Left lung (tissue), 10 donors: ENCODE results near the gene PRAMEF13. TPM values are rescaled to one million over a fixed set of nuclear protein-coding genes. Genes with fewer than 3 reads are reported as not detected.
"Not testable (repeated sequence)": the region's sequence is repeated elsewhere in the genome, so short reads cannot be mapped to it uniquely, and the experiment has no call there.

Experiments
- ATAC-seq: fragments of 200-7000 bp; cut with Tn5 transposase; one replicate; pipeline ENCODE4 v1.9.1; 2020; ENCODE audit warnings: moderate library complexity
- DNase-seq, 4 donors: peaks; one replicate each; pipeline ENCODE4 v3.0.0-alpha.2; 2013 to 2020
- H3K27ac ChIP-seq, 2 donors: fragments of 200-600 bp; sonication (generic) in 1 of 2; one replicate each; pipeline versions ENCODE4 v1.5.0 to v1.8.0; 2020 to 2021
- H3K27me3 ChIP-seq, 2 donors: fragments of 200-600 bp; sonication (generic) in 1 of 2; one replicate each; pipeline versions ENCODE4 v1.5.0 to v1.8.0; 2020 to 2021
- H3K36me3 ChIP-seq, 2 donors: fragments of 200-600 bp; sonication (generic) in 1 of 2; one replicate each; pipeline versions ENCODE4 v1.5.0 to v1.8.0; 2020 to 2021
- H3K4me1 ChIP-seq, 2 donors: fragments of 200-600 bp; one replicate each; pipeline ENCODE4 v1.8.0; 2021
- H3K4me3 ChIP-seq, 2 donors: fragments of 200-600 bp; sonication (generic) in 1 of 2; one replicate each; pipeline versions ENCODE4 v1.5.0 to v1.8.0; 2020 to 2021; ENCODE audit warnings: mild to moderate bottlenecking in 1 of 2
- H3K9me3 ChIP-seq, 2 donors: fragments of 200-600 bp; sonication (generic) in 1 of 2; one replicate each; pipeline versions ENCODE4 v1.5.0 to v1.8.0; 2020 to 2021
- intact Hi-C, 2 donors: fragments of 100-400 bp; cut with DNase I; formaldehyde crosslinking; loops; one replicate each; pipeline versions ENCODE4 v1.11.2 to v1.14.2; 2022
- polyA plus RNA-seq, 6 donors: library from polyadenylated mRNA; unstranded; fragments of 120-200 nt; gene quantifications; one replicate each; pipeline ENCODE4 v1.2.1, GENCODE V29; 2013; ENCODE audit not compliant: insufficient read length in 6 of 6
- total RNA-seq, 2 donors: library from RNA; stranded (reverse); fragmentation: NEBNext Ultra II Directional; extraction: Animal tissue kit (Norgen Biotek cat#: 25700); gene quantifications; one replicate each; pipeline ENCODE4 v1.2.1, GENCODE V29; 2021
- TF ChIP-seq, protein P1 (sequence below), 2 donors: fragments of 200-600 bp; sonication (generic) in 1 of 2; IDR thresholded peaks; one replicate each; pipeline versions ENCODE4 v1.5.0 to v1.8.0; 2021; ENCODE audit warnings: antibody characterized with exemption in 2 of 2
- donor health status: DM: no; HTN: yes; CAD: no.
- donor health status: DM: no; HTN: no; CAD: no.

Gene PRAMEF13
- total and polyA plus RNA-seq, 8 donors = not detected

DNA sequence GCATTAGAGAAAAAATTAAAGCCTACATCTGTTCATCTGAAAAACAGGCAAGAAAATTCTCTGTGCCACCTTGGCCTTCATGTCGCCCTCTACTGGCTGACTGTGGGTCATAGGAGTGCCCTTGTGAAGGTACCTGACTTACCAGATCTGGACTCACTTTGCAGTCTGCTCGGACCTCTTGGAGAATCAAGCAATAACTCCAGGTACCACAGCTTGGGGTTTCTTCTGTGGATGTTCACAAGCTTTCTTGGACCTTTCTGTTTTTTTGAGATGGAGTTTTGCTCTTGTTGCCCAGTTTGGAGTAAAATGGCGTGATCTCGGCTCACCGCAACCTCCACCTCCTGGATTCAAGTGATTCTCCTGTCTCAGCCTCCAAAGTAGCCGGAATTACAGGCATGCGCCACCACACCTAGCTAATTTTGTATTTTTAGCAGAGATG lies 27.2 kb upstream of the PRAMEF13 start:
- no peaks in the 10 kb centered on the region for H3K4me1 ChIP-seq
- peak in 1 of 4 donors; percentile 16 for DNase-seq
- TF ChIP-seq, protein P1, sequence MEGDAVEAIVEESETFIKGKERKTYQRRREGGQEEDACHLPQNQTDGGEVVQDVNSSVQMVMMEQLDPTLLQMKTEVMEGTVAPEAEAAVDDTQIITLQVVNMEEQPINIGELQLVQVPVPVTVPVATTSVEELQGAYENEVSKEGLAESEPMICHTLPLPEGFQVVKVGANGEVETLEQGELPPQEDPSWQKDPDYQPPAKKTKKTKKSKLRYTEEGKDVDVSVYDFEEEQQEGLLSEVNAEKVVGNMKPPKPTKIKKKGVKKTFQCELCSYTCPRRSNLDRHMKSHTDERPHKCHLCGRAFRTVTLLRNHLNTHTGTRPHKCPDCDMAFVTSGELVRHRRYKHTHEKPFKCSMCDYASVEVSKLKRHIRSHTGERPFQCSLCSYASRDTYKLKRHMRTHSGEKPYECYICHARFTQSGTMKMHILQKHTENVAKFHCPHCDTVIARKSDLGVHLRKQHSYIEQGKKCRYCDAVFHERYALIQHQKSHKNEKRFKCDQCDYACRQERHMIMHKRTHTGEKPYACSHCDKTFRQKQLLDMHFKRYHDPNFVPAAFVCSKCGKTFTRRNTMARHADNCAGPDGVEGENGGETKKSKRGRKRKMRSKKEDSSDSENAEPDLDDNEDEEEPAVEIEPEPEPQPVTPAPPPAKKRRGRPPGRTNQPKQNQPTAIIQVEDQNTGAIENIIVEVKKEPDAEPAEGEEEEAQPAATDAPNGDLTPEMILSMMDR (IDR thresholded peaks at IDR 0.05) = peak; percentile 37 to 46
- no peak overlapping the region for H3K4me3 ChIP-seq
- ATAC-seq = peak; percentile 72
- intact Hi-C loops = no loop called here
- no peaks in the 10 kb centered on the region for H3K36me3 ChIP-seq
- H3K9me3 ChIP-seq = no peaks in the 10 kb centered on the region
- no peak overlapping the region for H3K27ac ChIP-seq
- peaks cover 0 to 16% of the 10 kb centered on the region in 2 donors for H3K27me3 ChIP-seq

DNA sequence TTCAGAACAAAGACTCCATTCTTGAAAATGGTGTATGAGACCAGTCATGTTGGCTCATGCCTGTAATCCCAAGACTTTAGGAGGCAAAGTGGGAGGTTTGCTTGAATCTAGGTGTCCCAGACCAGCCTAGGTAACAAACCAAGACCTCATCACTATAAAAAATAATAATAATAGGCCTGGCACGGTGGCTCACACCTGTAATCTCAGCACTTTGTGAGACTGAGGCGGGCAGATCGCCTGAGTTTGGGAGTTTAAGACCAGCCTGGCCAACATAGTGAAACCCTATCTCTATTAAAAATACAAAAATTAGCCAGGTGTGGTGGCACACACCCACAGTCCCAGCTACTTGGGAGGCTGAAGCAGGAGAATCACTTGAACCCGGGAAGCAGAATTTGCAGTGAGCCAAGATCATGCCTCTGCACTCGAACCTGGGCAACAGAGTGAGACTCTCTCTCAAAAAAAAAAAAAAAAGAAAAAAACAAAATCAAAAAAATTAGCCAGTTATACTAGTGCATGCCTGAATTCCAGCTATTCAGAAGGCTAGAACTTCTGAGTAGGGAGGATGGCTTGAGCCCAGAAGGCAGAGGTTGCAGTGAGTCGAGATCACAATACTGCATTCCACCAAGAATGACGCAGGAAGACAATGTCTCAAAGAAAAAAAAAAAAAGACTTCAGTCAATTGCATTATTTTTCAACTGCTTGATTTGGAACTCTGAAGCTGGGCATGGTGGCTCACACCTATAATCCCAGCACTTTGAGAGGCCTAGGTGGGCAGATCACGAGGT lies 26.3 kb upstream of the PRAMEF13 start:
- H3K4me1 ChIP-seq, DNase-seq, intact Hi-C loops, H3K9me3 ChIP-seq, H3K27ac ChIP-seq, H3K4me3 ChIP-seq, ATAC-seq, H3K36me3 ChIP-seq: not testable (repeated sequence)
- peaks cover 0 to 16% of the 10 kb centered on the region in 2 donors for H3K27me3 ChIP-seq

DNA sequence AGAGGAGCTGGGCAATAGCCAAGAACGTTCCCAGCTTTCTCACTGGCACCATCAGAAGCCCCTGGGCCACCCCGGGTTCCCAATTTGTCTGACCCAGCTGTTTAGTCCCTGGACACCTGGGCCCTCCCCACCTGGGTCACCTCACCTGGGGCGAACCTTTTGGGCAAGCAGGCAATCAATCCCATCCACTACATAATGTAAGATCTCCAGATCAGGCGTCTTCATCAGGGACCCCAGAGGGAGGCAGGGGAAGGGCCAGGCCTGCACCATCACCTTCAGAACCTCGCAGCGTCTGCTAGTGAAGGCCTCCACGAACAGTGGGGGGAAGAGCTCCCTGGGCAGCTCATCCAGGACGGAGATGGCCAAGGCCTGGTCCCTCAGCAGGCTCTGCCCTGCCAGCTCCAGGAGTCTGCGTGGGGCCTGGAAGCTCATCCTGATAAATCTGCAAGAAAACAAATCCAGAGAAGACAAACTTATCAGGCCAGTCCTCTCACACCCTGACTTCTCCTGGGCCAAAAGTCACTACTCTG lies 24.5 kb upstream of the PRAMEF13 start, which contains the start of gene PRAMEF18:
Gene PRAMEF18 (minus strand): TSS at position 480 of the 530 bp plus-strand sequence. CDS start 48 bp downstream, at position 432.
- ATAC-seq, H3K4me3 ChIP-seq, H3K9me3 ChIP-seq, H3K27ac ChIP-seq, DNase-seq, H3K27me3 ChIP-seq, H3K4me1 ChIP-seq, H3K36me3 ChIP-seq, intact Hi-C loops: not testable (repeated sequence)

DNA sequence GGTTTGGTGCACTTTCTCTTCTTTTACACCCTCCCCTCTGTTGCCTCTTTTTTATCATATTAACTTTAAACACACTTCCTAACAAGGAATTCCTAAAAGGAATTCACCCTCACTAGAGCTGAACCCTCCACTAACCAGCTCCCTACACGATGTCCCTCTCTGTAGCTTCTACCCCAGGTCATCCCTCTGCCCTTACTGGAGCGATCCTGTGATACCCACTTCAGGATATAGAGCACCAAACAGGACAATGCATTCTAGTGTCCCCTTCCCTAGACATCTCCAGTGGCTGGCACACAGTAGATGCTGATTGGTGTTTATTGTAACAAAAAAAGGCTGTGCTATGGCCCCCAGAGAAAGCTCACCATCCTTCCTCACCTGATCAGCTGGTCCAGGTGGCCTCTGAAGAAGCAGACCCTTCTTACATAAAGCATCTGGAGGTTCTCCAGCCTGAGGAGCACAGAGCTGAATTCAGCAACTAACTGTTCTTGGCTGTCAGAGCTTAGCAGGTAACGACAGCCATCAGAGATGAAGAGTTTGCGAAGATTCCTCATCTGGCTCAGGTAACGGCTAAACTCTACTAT lies 23.4 kb upstream of the PRAMEF13 start:
- Histone ChIP-seq H3K36me3 (no peaks in the 10 kb centered on the region), H3K9me3 (no peaks in the 10 kb centered on the region), H3K4me3 (no peak overlapping the region), H3K27me3 (peaks cover 0 to 6% of the 10 kb centered on the region in 2 donors), H3K4me1 (no peaks in the 10 kb centered on the region), H3K27ac (no peak overlapping the region)
- TF ChIP-seq, protein P1 (IDR thresholded peaks at IDR 0.05) = no peak
- ATAC-seq (no peak), DNase-seq (no peak)
- intact Hi-C loops = no loop called here

DNA sequence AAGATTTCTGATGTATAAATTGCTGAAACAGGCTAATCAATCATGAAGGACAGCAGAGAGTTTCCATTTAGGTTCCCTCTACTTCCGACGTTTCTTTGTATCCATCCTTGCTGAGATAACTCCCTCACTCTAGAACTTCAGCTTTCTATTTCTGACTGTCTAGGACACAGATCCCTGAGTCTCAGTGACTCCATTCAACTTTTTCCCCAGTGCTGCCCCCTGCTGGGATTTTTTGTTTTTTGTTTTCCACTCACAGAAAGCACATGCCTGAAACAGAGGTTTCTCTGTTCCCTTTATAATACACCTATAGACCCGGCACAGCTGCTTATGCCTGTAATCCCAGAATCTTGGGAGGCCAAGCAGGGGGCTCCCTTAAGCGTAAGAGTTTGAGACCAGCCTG lies 21.6 kb upstream of the PRAMEF13 start:
- H3K27ac ChIP-seq, intact Hi-C loops: not testable (repeated sequence)
- ATAC-seq = peak; percentile 43

DNA sequence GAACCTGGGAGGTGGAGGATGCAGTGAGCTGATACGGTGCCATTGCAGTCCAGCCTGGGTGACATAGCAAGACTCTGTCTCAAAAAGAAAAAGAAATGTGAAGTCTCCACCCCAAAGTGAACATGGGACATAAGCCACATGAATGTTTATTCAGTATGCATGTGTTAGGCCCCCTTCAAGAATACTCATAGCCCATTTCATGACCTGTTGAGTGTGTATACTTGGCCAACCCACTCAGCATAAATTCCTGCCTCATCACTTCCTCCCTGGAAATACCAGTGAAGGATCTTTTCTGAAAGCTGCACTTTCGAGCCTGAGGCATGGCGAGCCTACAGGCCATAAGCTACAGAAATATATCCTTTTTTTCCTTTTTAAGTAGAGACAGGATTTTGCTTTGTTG lies 18.0 kb upstream of the PRAMEF13 start:
- H3K36me3 ChIP-seq, H3K27me3 ChIP-seq, H3K27ac ChIP-seq, intact Hi-C loops, H3K4me3 ChIP-seq, H3K4me1 ChIP-seq, DNase-seq, H3K9me3 ChIP-seq: not testable (repeated sequence)
- ATAC-seq = peak; percentile 66

More for the DNA sequence above, 21.6 kb upstream of the PRAMEF13 start:
- not testable (repeated sequence) for H3K36me3 ChIP-seq, H3K27me3 ChIP-seq, H3K4me3 ChIP-seq, H3K9me3 ChIP-seq, DNase-seq, H3K4me1 ChIP-seq

DNA sequence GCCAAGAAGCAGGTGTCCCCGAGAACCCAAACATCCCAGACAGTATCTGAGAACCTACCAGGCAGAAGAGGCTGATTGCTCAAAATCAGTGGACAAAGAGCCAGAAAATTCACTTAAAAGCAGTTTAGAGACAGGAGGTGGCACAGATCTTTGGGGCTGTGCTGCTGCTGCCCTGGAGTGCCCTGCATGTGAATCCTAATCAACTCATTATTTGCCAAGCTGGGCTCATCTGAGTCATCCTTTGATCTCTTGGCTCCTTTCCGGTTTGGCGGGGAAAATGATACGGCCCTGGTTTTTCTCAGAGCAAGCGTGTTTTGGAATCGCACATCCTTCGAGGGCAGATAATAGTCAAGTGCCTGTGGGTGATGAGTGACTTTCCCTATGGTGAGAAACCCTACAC lies 15.4 kb upstream of the PRAMEF13 start:
- H3K4me1 ChIP-seq, H3K9me3 ChIP-seq, DNase-seq, ATAC-seq, H3K36me3 ChIP-seq, H3K4me3 ChIP-seq, H3K27ac ChIP-seq, H3K27me3 ChIP-seq, intact Hi-C loops: not testable (repeated sequence)

DNA sequence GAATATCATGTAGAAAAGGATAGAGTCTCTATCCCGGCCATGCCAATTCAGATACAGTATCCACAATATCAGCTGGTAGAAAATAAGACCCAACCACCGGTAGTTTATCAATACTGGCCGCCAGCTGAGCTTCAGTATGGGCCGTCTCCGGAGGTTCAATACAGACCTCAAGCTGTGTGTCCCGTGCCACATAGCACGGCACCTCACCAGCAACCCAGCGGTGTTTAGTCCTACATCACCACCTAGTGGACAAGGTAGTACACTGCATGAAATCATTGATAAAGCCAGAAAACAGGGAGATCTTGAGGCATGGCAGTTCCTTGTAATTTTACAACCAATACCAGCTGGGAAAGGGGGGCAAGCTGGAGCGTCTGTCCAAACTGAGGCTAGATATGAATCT lies 7.5 kb upstream of the PRAMEF13 start:
- H3K27me3 ChIP-seq, H3K4me1 ChIP-seq, H3K9me3 ChIP-seq, ATAC-seq, DNase-seq, H3K27ac ChIP-seq, H3K4me3 ChIP-seq, H3K36me3 ChIP-seq, intact Hi-C loops: not testable (repeated sequence)

DNA sequence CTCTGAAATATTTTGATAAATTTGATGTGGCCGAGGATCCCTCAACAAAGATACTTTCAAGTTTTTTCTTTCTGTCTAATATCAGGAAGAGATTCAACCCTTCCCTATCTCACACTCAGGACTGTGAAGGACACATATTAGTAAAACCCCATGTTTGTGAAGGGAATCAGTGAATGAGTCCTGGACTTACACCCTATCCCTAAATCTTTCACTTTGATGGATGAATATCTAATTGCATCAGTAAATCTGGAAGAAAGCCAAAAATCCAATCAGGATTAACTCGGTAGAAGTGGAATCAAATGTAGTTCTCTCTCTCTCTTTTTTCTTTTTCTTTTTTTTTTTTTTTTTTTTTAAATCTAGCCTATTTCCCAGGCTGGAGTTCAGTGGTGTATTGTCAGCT lies 29.7 kb downstream of the PRAMEF13 start, which contains the start of gene PRAMEF9:
Gene PRAMEF9 (plus strand): TSS at position 301 of the 400 bp plus-strand sequence. CDS start 3,433 bp downstream, outside the sequence.
- intact Hi-C loops, H3K4me3 ChIP-seq, H3K4me1 ChIP-seq, ATAC-seq, DNase-seq, H3K36me3 ChIP-seq, H3K27ac ChIP-seq, H3K27me3 ChIP-seq, H3K9me3 ChIP-seq: not testable (repeated sequence)

DNA sequence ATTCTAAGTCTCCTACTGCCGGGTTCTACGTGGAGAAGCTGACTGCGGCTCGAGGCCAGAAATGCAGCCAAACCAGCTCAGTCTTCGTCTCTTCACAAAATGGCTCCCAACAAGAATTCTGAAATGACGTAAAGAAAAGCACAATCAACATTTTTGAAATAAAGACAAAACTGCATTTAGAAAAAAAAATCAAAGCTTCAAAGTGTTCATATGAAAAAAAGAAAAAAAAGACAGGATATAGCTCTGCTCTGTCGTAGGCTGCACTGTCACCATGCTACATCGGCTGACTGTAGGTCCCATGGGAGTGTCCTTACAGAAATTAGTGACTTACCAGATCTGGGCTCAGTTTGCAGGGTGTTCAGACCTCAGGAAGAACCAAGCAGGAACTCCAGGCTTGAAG lies 35.7 kb downstream of the PRAMEF13 start, which contains the start of gene HNRNPCL4:
Gene HNRNPCL4 (minus strand): TSS at position 101 of the 400 bp plus-strand sequence. CDS start 164 bp downstream, outside the sequence.
- H3K4me1 ChIP-seq, H3K27me3 ChIP-seq, H3K36me3 ChIP-seq, ATAC-seq, intact Hi-C loops, H3K4me3 ChIP-seq, DNase-seq, H3K9me3 ChIP-seq, H3K27ac ChIP-seq: not testable (repeated sequence)

DNA sequence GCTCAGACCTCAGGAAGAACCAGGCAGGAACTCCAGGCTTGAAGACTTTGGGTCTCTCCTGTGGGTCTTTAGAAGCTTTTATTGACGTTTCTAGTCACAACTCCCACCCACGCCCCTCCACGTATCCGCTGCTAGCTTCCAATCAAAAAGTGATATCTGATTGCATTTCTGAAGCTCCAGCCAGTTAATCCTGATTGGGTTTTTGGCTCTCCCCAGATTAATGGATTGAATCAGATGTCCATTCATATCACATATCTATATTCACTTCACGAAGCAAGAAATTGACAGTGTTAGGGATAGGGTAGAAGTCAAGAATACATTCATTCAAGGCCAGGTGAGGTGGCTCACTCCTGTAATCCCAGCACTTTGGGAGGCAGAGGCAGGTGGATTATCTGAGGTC lies 45.3 kb downstream of the PRAMEF13 start, which contains the start of gene PRAMEF26:
Gene PRAMEF26 (minus strand): TSS at position 101 of the 400 bp plus-strand sequence. CDS start 2,914 bp downstream, outside the sequence.
- H3K4me3 ChIP-seq, H3K27me3 ChIP-seq, H3K27ac ChIP-seq, intact Hi-C loops, DNase-seq, H3K9me3 ChIP-seq, H3K4me1 ChIP-seq, ATAC-seq, H3K36me3 ChIP-seq: not testable (repeated sequence)
